HepG2 (cell line): ENCODE data around the gene PRKN. TPM values are rescaled to one million over a fixed set of nuclear protein-coding genes. Genes with fewer than 3 reads are reported as not detected.

Experiments
- ATAC-seq: fragments of 200-7000 bp; cut with Tn5 transposase; 3 replicates; pipeline ENCODE4 v1.9.1; 2020; ENCODE audit warnings: mild to moderate bottlenecking, moderate library complexity
- BruUV-seq: library from RNA; stranded (reverse); fragments of 400-500 nt; replicated peaks from 2 replicates; lab custom pipeline; 2021; lab: Mats Ljungman, UMichigan
- CTCF ChIA-PET: fragments of 300-600 bp; formaldehyde crosslinking; extraction: SDS; loops from one replicate; lab custom pipeline; 2021; ENCODE audit warnings: low total read pairs, inconsistent platforms, low intra/inter-chr PET ratio; lab: Yijun Ruan, JAX
- POLR2A ChIA-PET: fragments of 350-600 bp; sonication (Branson Sonifier 250); formaldehyde crosslinking; loops from one replicate; lab custom pipeline; 2020; ENCODE audit warnings: antibody characterized with exemption, inconsistent platforms; lab: Yijun Ruan, JAX
- DNase-seq: peaks from one replicate; pipeline ENCODE4 v3.0.0-alpha.2; 2015; ENCODE audit warnings: low spot score
- FAIRE-seq: peaks from 3 replicates; lab custom pipeline; 2011; peaks lifted over from hg19 to GRCh38; lab: Jason Lieb, UNC
- H2AFZ ChIP-seq: one replicate; pipeline ENCODE4 v1.6.1; 2011; ENCODE audit warnings: low read length, inconsistent platforms
- H3K27ac ChIP-seq: fragments of 300-600 bp; 3 replicates; pipeline ENCODE4 v1.8.0; 2011; ENCODE audit warnings: mixed run types, mild to moderate bottlenecking, mixed read lengths, low read length, inconsistent platforms; ENCODE audit not compliant: insufficient read depth; ENCODE audit errors: extremely low read length
- H3K27me3 ChIP-seq, 2 experiments: fragments of 200-600 bp in 1 of 2; 2 replicates in 1 of 2; 3 replicates in 1 of 2; pipeline versions ENCODE4 v1.6.0 to v1.8.0; 2011; ENCODE audit warnings: low read length in 2 of 2, mild to moderate bottlenecking in 2 of 2, moderate library complexity in 2 of 2, inconsistent platforms in 1 of 2; ENCODE audit not compliant: insufficient read depth in 2 of 2, control insufficient read depth in 1 of 2
- H3K36me3 ChIP-seq, 2 experiments: fragments of 200-600 bp in 1 of 2; replicated peaks in 1 of 2; 2 replicates in 1 of 2; 3 replicates in 1 of 2; pipeline versions ENCODE4 v1.5.1 to v1.8.0; 2011; ENCODE audit warnings: low read length in 2 of 2, inconsistent platforms in 1 of 2; ENCODE audit not compliant: insufficient read depth in 2 of 2, control insufficient read depth in 1 of 2
- H3K4me1 ChIP-seq: 2 replicates; pipeline ENCODE4 v1.5.1; 2012; ENCODE audit warnings: low read length, inconsistent platforms; ENCODE audit not compliant: insufficient read depth
- H3K4me2 ChIP-seq: 2 replicates; pipeline ENCODE4 v1.6.0; 2011; ENCODE audit warnings: low read depth, low read length, inconsistent platforms
- H3K4me3 ChIP-seq, 3 experiments: fragments of 200-600 bp in 1 of 3; sonication (generic), shearing (Covaris generic) in 1 of 3; replicated peaks in 1 of 3; 2 replicates each; pipeline ENCODE4 v1.5.1; 2011 to 2016; ENCODE audit warnings: low read length in 3 of 3, inconsistent platforms in 2 of 3, low read depth in 2 of 3, mild to moderate bottlenecking in 2 of 3, control low read depth in 1 of 3, mixed read lengths in 1 of 3; ENCODE audit not compliant: insufficient read depth in 1 of 3
- H3K79me2 ChIP-seq: one replicate; pipeline ENCODE4 v1.6.1; 2011; ENCODE audit warnings: low read length, inconsistent platforms; ENCODE audit not compliant: insufficient read depth
- H3K9ac ChIP-seq: 2 replicates; pipeline ENCODE4 v1.6.0; 2011; ENCODE audit warnings: mild to moderate bottlenecking, low read depth, low read length, inconsistent platforms; ENCODE audit not compliant: insufficient read depth
- H3K9me3 ChIP-seq: 2 replicates; pipeline ENCODE4 v1.5.1; 2012; ENCODE audit warnings: mild to moderate bottlenecking, low read length
- H4K20me1 ChIP-seq: 2 replicates; pipeline ENCODE4 v1.6.0; 2011; ENCODE audit warnings: inconsistent platforms, mild to moderate bottlenecking, low read length, moderate library complexity; ENCODE audit not compliant: insufficient read depth
- FLYWCH1 ChIP-seq: sonication (generic); formaldehyde crosslinking; IDR thresholded peaks from 2 replicates; pipeline ENCODE4 v1.8.1; 2023; ENCODE audit warnings: mild to moderate bottlenecking, missing genetic modification reagents
- WGBS: methylation state at CpG from one replicate; pipeline ENCODE4 v1.1.6; 2017; ENCODE audit warnings: low lambda C conversion rate; 5-methylcytosine and 5-hydroxymethylcytosine counted together
- in situ Hi-C: cut with HindIII; loops from 2 replicates; pipeline ENCODE4 v1.10.0; 2017; ENCODE audit warnings: low pct_unique_long_range_greater_than_20kb; ENCODE audit not compliant: extremely low pct_ligation_motif_present
- intact Hi-C: fragments of 100-400 bp; cut with micrococcal nuclease; formaldehyde crosslinking; loops from one replicate; pipeline ENCODE4 v1.10.0; 2022; ENCODE audit not compliant: unreplicated experiment
- polyA plus RNA-seq, 8 experiments: library from polyadenylated mRNA; depleted of rRNA in 3 of 8; stranded (reverse) in 7 of 8; unstranded in 1 of 8; fragments of >200 nt; fragmentation: Illumina TruSeq in 4 of 8; extraction: Trizol in 4 of 8; gene quantifications; 2 replicates each; pipeline versions ENCODE4 v1.2.1 to v1.2.3, GENCODE V29; 2011 to 2016; ENCODE audit warnings: low read depth in 4 of 8, missing spikeins in 1 of 8, mixed read lengths in 1 of 8; ENCODE audit not compliant: insufficient read depth in 1 of 8
- total RNA-seq, 5 experiments: library from RNA; depleted of rRNA; stranded (reverse); fragments of >200 nt; fragmentation: Illumina TruSeq; extraction: Trizol; gene quantifications; 2 replicates each; pipeline ENCODE4 v1.2.3, GENCODE V29; 2016; ENCODE audit warnings: low read depth in 1 of 5
- TF ChIP-seq, protein P1 (sequence below): sonication (generic); formaldehyde crosslinking; IDR thresholded peaks from 2 replicates; pipeline ENCODE4 v1.5.1; 2020; ENCODE audit warnings: missing genetic modification reagents, mild to moderate bottlenecking, borderline replicate concordance
- TF ChIP-seq, protein P2 (sequence below): sonication (generic); formaldehyde crosslinking; IDR thresholded peaks from 2 replicates; pipeline ENCODE4 v1.5.0; 2020; ENCODE audit warnings: missing genetic modification reagents

The PRKN gene
- total and polyA plus RNA-seq, 2 of the 13 experiments (the other 11 are each of a cell fraction or from before 2014, with no cell fraction given): 0.31 to 0.44 TPM

DNA sequence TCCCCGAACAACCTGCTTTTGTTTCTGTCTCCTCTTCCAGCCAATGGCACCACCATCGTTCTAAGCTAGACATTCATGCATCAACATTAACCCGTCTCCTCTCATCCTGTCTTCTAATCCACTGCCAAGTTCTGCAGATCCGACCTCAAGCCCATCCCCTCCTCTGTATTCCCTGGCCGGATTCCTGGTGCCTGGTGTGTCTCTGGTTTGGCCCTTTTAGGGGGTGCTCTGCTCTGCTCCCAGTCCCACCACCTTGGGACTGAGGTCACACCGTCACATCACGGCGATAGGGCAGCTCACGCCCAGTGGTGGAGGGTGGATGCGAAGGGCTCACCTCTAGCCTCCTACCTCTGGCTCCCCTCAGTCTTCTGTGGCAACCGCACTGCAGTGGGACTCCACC is 1351.2 kb downstream of the PRKN start:
- in situ Hi-C loops: no loop called here
- WGBS: 64% methylated on average over 11 of the region's 11 CpGs
- Histone ChIP-seq H2AFZ (no peak overlapping the region), H4K20me1 (no peaks in the 10 kb centered on the region), H3K4me2 (no peak overlapping the region), H3K36me3 (no peaks in the 10 kb centered on the region), H3K27me3 (no peaks in the 10 kb centered on the region), H3K27ac (no peak overlapping the region), H3K4me1 (no peaks in the 10 kb centered on the region), H3K4me3 (no peak overlapping the region), H3K9ac (no peak overlapping the region), H3K79me2 (no peaks in the 10 kb centered on the region), H3K9me3 (no peaks in the 10 kb centered on the region)
- TF ChIP-seq FLYWCH1 (CRISPR knock-in tag): no peak
- TF ChIP-seq, protein P1, sequence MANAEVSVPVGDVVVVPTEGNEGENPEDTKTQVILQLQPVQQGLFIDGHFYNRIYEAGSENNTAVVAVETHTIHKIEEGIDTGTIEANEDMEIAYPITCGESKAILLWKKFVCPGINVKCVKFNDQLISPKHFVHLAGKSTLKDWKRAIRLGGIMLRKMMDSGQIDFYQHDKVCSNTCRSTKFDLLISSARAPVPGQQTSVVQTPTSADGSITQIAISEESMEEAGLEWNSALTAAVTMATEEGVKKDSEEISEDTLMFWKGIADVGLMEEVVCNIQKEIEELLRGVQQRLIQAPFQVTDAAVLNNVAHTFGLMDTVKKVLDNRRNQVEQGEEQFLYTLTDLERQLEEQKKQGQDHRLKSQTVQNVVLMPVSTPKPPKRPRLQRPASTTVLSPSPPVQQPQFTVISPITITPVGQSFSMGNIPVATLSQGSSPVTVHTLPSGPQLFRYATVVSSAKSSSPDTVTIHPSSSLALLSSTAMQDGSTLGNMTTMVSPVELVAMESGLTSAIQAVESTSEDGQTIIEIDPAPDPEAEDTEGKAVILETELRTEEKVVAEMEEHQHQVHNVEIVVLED: no peak
- ATAC-seq (no peak), FAIRE-seq (no peak), DNase-seq (no peak)
- POLR2A ChIA-PET: no interaction called here
- CTCF ChIA-PET: no interaction called here
- BruUV-seq: no TSS peak
- intact Hi-C loops: no loop called here

DNA sequence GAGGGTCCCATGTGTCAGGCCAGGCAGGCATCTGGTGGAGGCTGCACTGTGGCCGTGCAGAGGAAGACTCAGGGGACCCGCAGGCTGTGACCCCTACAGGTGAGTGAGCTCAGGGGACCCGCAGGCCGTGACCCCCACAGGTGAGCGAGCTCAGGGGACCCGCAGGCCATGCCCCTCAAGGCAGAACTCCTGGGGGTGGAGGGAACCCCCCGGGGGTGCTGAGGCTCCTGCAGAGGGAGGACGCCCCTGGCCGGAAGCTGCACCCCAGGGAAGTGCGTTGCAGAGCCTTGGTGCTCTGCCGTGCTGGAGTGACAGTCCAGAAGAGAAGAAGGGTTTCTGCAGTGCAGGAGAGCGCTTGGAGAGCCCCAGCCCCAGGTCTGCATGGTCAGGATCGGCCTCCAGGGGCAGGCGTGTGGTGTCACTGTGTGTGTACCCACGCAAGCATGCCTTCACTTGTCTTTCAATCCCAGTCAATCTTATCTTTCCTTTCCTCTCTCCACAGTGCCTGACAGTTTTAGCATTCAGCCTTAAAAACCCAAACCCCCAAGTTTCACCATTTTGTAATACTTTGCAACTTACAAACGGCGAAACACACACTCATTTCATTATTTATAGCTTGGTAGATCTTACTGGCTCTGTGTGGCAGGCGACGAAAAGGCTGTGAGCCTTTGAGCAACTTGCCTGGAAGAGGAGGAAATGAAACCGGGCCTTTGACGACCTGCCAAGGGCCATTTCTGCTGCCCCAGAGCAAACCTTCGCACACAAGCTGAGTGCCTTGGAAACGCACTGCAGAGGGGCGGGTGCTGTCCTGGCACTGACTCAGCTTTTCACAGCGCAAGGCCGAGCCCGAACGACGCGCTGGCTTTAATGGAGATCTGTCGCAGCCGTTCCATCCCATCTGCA is 1352.3 kb downstream of the PRKN start:
- WGBS: 59% methylated on average over 25 of the region's 32 CpGs
- Histone ChIP-seq H3K27me3 (no peaks in the 10 kb centered on the region), H3K4me3 (no peak overlapping the region), H3K36me3 (no peaks in the 10 kb centered on the region), H3K79me2 (no peaks in the 10 kb centered on the region), H3K27ac (no peak overlapping the region), H4K20me1 (no peaks in the 10 kb centered on the region), H3K9ac (no peak overlapping the region), H3K9me3 (no peaks in the 10 kb centered on the region), H3K4me1 (no peaks in the 10 kb centered on the region), H2AFZ (no peak overlapping the region), H3K4me2 (no peak overlapping the region)
- BruUV-seq: no TSS peak
- POLR2A ChIA-PET: no interaction called here
- DNase-seq (peak; percentile 9), ATAC-seq (peak; percentile 83), FAIRE-seq (no peak)
- intact Hi-C loops (loop anchor here (1.0 to 5.0 kb wide), 5 partner anchors 233 to 623 kb away; no protein-coding TSS in a partner anchor), in situ Hi-C loops (loop anchor here (5.0 to 25.0 kb wide), 3 partner anchors 278 to 638 kb away; no protein-coding TSS in a partner anchor)
- CTCF ChIA-PET: interaction anchor here (2.5 kb wide), 1 partner anchor 445 kb away, joined by 48 read pairs; no protein-coding TSS in a partner anchor
- TF ChIP-seq, protein P2, sequence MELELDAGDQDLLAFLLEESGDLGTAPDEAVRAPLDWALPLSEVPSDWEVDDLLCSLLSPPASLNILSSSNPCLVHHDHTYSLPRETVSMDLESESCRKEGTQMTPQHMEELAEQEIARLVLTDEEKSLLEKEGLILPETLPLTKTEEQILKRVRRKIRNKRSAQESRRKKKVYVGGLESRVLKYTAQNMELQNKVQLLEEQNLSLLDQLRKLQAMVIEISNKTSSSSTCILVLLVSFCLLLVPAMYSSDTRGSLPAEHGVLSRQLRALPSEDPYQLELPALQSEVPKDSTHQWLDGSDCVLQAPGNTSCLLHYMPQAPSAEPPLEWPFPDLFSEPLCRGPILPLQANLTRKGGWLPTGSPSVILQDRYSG (CRISPR knock-in tag): no peak
